ENCODE data around the gene DACT3.

Gene DACT3

DNA sequence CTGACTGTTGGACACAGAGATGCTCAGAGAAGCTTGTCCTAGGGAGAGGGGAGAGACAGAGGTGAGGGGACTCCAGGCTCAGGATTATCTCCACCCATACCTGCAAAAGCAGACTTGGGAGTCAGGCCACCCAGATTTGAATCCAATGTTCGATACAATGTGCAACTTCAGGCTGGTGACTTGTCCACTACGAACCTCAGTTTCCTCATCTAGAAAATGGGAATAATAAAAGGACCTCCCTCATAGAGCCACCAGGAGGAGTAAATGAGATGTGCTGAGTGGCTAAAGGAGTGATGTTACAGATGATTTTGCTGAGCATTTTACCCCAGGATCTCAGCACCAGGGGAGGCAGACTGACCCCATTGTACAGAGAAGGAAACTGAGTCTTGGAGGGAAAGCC is 31.0 kb upstream of the DACT3 start:
- Histone ChIP-seq H3K4me3 (ENCODE audit: low read depth, low read length) (no peak overlapping the region), H3K36me3 (peaks cover 75% of the 10 kb centered on the region), H3K27me3 (ENCODE audit: insufficient read depth, low read depth, severe bottlenecking) (no peaks in the 10 kb centered on the region), H3K9me3 (ENCODE audit: severe bottlenecking) (no peaks in the 10 kb centered on the region), H3K27ac (no peak overlapping the region)
- DNase-seq, result no peak
- TF ChIP-seq, protein P1, sequence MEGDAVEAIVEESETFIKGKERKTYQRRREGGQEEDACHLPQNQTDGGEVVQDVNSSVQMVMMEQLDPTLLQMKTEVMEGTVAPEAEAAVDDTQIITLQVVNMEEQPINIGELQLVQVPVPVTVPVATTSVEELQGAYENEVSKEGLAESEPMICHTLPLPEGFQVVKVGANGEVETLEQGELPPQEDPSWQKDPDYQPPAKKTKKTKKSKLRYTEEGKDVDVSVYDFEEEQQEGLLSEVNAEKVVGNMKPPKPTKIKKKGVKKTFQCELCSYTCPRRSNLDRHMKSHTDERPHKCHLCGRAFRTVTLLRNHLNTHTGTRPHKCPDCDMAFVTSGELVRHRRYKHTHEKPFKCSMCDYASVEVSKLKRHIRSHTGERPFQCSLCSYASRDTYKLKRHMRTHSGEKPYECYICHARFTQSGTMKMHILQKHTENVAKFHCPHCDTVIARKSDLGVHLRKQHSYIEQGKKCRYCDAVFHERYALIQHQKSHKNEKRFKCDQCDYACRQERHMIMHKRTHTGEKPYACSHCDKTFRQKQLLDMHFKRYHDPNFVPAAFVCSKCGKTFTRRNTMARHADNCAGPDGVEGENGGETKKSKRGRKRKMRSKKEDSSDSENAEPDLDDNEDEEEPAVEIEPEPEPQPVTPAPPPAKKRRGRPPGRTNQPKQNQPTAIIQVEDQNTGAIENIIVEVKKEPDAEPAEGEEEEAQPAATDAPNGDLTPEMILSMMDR (IDR thresholded peaks at IDR 0.05; ENCODE audit: low read depth, low read length), result no peak

DNA sequence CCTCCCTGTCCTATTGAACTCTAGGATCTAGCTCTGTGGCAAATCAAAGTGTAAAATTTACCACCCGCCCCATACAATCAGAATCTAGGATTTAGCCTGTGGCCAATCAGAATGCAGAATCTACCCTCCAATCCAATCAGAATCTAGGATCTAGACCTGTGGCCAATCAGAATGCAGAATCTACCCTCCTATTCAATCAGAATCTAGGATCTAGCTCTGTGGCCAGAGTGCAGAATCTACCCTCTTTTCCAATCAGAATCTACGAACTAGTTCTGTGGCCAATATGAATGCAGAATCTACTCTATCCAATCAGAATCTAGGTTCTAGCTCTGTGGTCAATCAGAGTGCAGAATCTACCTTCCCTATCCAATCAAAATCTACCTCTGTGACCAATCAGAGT is 30.1 kb upstream of the DACT3 start:
- Histone ChIP-seq H3K36me3 (peaks cover 67% of the 10 kb centered on the region), H3K27ac (no peak overlapping the region), H3K9me3 (ENCODE audit: severe bottlenecking) (no peaks in the 10 kb centered on the region), H3K4me3 (ENCODE audit: low read depth, low read length) (no peak overlapping the region), H3K27me3 (ENCODE audit: insufficient read depth, low read depth, severe bottlenecking) (no peaks in the 10 kb centered on the region)
- no peak for DNase-seq
- TF ChIP-seq, protein P1 (IDR thresholded peaks at IDR 0.05; ENCODE audit: low read depth, low read length), result no peak

DNA sequence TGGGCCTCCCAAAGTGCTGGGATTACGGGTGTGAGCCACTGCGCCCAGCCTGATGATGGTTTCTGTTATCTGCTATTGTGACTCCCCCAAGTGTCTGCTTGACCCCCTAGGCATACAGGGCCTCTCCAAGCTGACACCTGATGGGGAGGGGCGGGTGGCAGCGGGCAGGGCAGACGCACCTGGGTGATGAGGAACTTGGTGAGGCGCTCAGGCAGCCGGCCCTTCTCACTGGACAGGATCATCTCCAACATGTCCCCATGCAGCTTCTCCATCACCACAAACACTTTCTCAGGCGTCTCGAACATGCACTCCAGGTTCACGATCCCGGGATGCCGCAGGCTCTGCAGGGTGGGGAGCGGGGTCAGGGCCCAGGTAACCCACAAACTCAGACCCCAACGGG is 28.4 kb upstream of the DACT3 start:
- H3K9me3 ChIP-seq (ENCODE audit: severe bottlenecking), result no peaks in the 10 kb centered on the region
- H3K36me3 ChIP-seq, result peaks cover 63% of the 10 kb centered on the region
- H3K4me3 ChIP-seq (ENCODE audit: low read depth, low read length), result no peak overlapping the region
- no peak overlapping the region for H3K27ac ChIP-seq
- TF ChIP-seq, protein P1 (IDR thresholded peaks at IDR 0.05; ENCODE audit: low read depth, low read length), result no peak
- H3K27me3 ChIP-seq (ENCODE audit: insufficient read depth, low read depth, severe bottlenecking), result no peaks in the 10 kb centered on the region
- no peak for DNase-seq

DNA sequence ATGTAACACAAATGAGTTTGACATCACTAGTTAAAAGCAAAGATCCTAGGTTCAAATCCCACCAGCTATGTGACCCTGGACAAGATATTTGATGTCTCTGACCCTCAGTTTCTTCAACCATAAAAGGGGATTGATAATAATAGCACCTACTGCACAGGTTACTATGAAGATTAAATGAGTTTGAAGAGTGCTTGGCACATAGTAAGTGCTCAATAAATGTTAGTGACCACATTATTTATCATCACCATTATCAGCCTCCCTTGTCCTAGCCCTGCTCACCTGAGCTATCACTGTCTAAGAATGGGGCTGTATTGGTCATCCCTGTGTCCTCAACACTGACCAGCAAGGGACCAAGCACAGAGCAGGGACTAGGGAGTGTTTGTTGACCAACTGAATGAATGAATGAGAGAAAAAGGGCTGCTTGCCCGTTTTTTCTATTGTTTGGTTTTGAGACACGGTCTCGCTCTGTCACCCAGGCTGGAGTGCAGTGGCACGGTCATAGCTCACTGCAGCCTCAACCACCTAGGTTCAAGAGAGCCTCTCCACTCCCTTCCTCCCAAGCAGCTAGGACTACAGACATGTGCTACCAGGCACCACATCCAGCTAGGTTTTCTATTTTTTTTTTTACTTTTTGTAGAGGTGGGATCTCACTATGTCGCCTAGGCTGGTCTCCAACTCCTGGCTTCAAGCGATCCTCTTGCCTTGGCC is 26.6 kb upstream of the DACT3 start:
- H3K36me3 ChIP-seq, result peaks cover 49% of the 10 kb centered on the region
- TF ChIP-seq, protein P1 (IDR thresholded peaks at IDR 0.05; ENCODE audit: low read depth, low read length), result no peak
- H3K4me3 ChIP-seq (ENCODE audit: low read depth, low read length), result no peak overlapping the region
- H3K27ac ChIP-seq, result no peak overlapping the region
- no peaks in the 10 kb centered on the region for H3K9me3 ChIP-seq (ENCODE audit: severe bottlenecking)
- no peaks in the 10 kb centered on the region for H3K27me3 ChIP-seq (ENCODE audit: insufficient read depth, low read depth, severe bottlenecking)
- no peak for DNase-seq

DNA sequence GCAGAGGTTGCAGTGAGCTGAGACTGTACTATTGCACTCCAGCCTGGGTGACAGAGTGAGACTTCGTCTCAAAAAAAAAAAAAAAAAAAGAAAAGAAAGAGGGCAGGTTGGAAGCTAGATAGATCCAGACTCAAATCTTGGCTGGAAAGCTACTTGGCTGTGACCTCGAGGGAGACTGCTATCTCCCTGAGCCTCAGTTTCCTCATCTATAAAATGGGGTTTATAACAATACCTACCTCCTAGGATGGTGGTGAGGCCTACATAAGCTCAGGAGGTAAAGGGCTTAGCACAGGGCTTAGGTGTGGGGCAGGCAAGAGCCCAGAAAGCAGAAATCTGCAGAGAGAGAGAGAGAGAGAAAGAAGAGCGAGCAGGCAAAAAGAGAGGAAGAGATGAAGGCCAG is 24.2 kb upstream of the DACT3 start:
- no peaks in the 10 kb centered on the region for H3K9me3 ChIP-seq (ENCODE audit: severe bottlenecking)
- H3K27me3 ChIP-seq (ENCODE audit: insufficient read depth, low read depth, severe bottlenecking), result no peaks in the 10 kb centered on the region
- no peak overlapping the region for H3K27ac ChIP-seq
- H3K36me3 ChIP-seq, result peaks cover 26% of the 10 kb centered on the region
- TF ChIP-seq, protein P1 (IDR thresholded peaks at IDR 0.05; ENCODE audit: low read depth, low read length), result no peak
- H3K4me3 ChIP-seq (ENCODE audit: low read depth, low read length), result no peak overlapping the region
- no peak for DNase-seq
